OCI-LY3 (cell line): ENCODE data around the gene PHACTR3.

Experiments
- H2AFZ ChIP-seq: fragments of 200-600, 300-600 bp; shearing (Covaris generic); 2 replicates; pipeline ENCODE4 v1.6.0; 2014; ENCODE audit warnings: antibody characterized with exemption, low read depth, low read length
- H3K27ac ChIP-seq: fragments of 200-600, 300-600 bp; sonication (generic); 2 replicates; pipeline ENCODE4 v1.5.1; 2014; ENCODE audit warnings: mild to moderate bottlenecking, low read length, moderate library complexity, mixed read lengths
- H3K27me3 ChIP-seq: fragments of 200-600, 300-600 bp; sonication (generic); 2 replicates; pipeline ENCODE4 v1.6.1; 2014; ENCODE audit warnings: low read depth, low read length, mixed read lengths
- H3K36me3 ChIP-seq: fragments of 200-600, 300-600 bp; sonication (generic); replicated peaks from 2 replicates; pipeline ENCODE3; 2014; ENCODE audit warnings: low read depth, low read length, mixed read lengths
- H3K4me1 ChIP-seq: fragments of 300-600, 200-600 bp; sonication (generic); 2 replicates; pipeline ENCODE4 v1.6.1; 2014; ENCODE audit warnings: low read length, mixed read lengths
- H3K4me2 ChIP-seq: fragments of 200-600, 300-600 bp; sonication (generic); 2 replicates; pipeline ENCODE4 v1.6.1; 2014; ENCODE audit warnings: low read length, mixed read lengths
- H3K4me3 ChIP-seq: fragments of 300-600, 200-600 bp; sonication (generic); 2 replicates; pipeline ENCODE4 v1.5.1; 2014; ENCODE audit warnings: antibody characterized with exemption, mild to moderate bottlenecking, low read length, moderate library complexity
- H3K79me2 ChIP-seq: fragments of 300-600, 200-600 bp; shearing (Covaris generic); 2 replicates; pipeline ENCODE4 v1.6.1; 2014; ENCODE audit warnings: mild to moderate bottlenecking, low read length, mixed read lengths
- H3K9ac ChIP-seq: fragments of 300-600, 200-600 bp; shearing (Covaris generic); 2 replicates; pipeline ENCODE4 v1.6.0; 2014; ENCODE audit warnings: mild to moderate bottlenecking, low read length, moderate library complexity
- H3K9me3 ChIP-seq: fragments of 200-600, 300-600 bp; shearing (Covaris generic); 2 replicates; pipeline ENCODE4 v1.6.1; 2014; ENCODE audit warnings: low read length, mixed read lengths; ENCODE audit not compliant: insufficient read depth
- H4K20me1 ChIP-seq: fragments of 200-600, 300-600 bp; sonication (generic); 2 replicates; pipeline ENCODE4 v1.6.1; 2016; ENCODE audit warnings: low read length, mixed read lengths; ENCODE audit not compliant: insufficient read depth
- CTCF ChIP-seq: fragments of 200-600, 300-600 bp; sonication (generic); IDR thresholded peaks from 2 replicates; pipeline ENCODE4 v1.5.1; 2014; ENCODE audit warnings: antibody characterized with exemption, low read length, low read depth
- EZH2phosphoT487 ChIP-seq: fragments of 200-600 bp; shearing (Covaris generic); IDR thresholded peaks from 2 replicates; pipeline ENCODE4 v1.6.1; 2018; ENCODE audit warnings: antibody characterized with exemption, mixed run types, low read depth

The PHACTR3 gene

GRCh38 chr20:59567585-59568508 lies 36.5 kb upstream of the PHACTR3 start:
- H3K27ac ChIP-seq, result no peak overlapping the region
- H3K79me2 ChIP-seq, result no peaks in the 10 kb centered on the region
- no peak overlapping the region for H3K4me3 ChIP-seq
- peaks cover 27% of the 10 kb centered on the region for H3K27me3 ChIP-seq
- TF ChIP-seq EZH2phosphoT487, result no peak
- no peak for TF ChIP-seq CTCF
- peaks cover 7% of the 10 kb centered on the region for H3K4me1 ChIP-seq
- no peak overlapping the region for H3K4me2 ChIP-seq
- no peak overlapping the region for H2AFZ ChIP-seq
- H4K20me1 ChIP-seq, result no peaks in the 10 kb centered on the region
- H3K36me3 ChIP-seq, result no peaks in the 10 kb centered on the region
- H3K9me3 ChIP-seq, result no peaks in the 10 kb centered on the region
- no peak overlapping the region for H3K9ac ChIP-seq

GRCh38 chr20:59568509-59569024 lies 35.8 kb upstream of the PHACTR3 start:
- Histone ChIP-seq H3K4me2 (no peak overlapping the region), H3K27me3 (peaks cover 26% of the 10 kb centered on the region)
- TF ChIP-seq EZH2phosphoT487 (no peak), CTCF (no peak)

GRCh38 chr20:59569305-59569704 lies 35.0 kb upstream of the PHACTR3 start:
- Histone ChIP-seq H3K36me3 (no peaks in the 10 kb centered on the region), H3K4me2 (no peak overlapping the region), H3K4me3 (no peak overlapping the region), H2AFZ (no peak overlapping the region), H3K27ac (no peak overlapping the region), H3K27me3 (peaks cover 26% of the 10 kb centered on the region), H3K4me1 (peaks cover 7% of the 10 kb centered on the region), H4K20me1 (no peaks in the 10 kb centered on the region), H3K9me3 (no peaks in the 10 kb centered on the region), H3K79me2 (no peaks in the 10 kb centered on the region), H3K9ac (no peak overlapping the region)
- no peak for TF ChIP-seq EZH2phosphoT487
- no peak for TF ChIP-seq CTCF

More at GRCh38 chr20:59568509-59569024, 35.8 kb upstream of the PHACTR3 start:
- Histone ChIP-seq H3K79me2 (no peaks in the 10 kb centered on the region), H3K4me3 (no peak overlapping the region), H3K4me1 (peaks cover 7% of the 10 kb centered on the region), H3K36me3 (no peaks in the 10 kb centered on the region), H3K9ac (no peak overlapping the region), H3K9me3 (no peaks in the 10 kb centered on the region), H4K20me1 (no peaks in the 10 kb centered on the region), H3K27ac (no peak overlapping the region), H2AFZ (no peak overlapping the region)

- Histone ChIP-seq H3K79me2 (no peaks in the 10 kb centered on the region), H3K27ac (no peak overlapping the region), H3K27me3 (peaks cover 10% of the 10 kb centered on the region; the same call in 1 of the 2 replicates), H2AFZ (no peak overlapping the region), H3K4me2 (no peak overlapping the region), H3K9me3 (no peaks in the 10 kb centered on the region), H3K4me1 (peaks cover 2% of the 10 kb centered on the region), H3K9ac (no peak overlapping the region), H3K36me3 (no peaks in the 10 kb centered on the region), H3K4me3 (no peak overlapping the region), H4K20me1 (no peaks in the 10 kb centered on the region)
- TF ChIP-seq CTCF (no peak), EZH2phosphoT487 (no peak)
Measured at GRCh38 chr20:59571151-59571550, 33.2 kb upstream of the PHACTR3 start.
